Renal cortical epithelial cell (primary cell): ENCODE results near the gene AP4E1. TPM values are rescaled to one million over a fixed set of nuclear protein-coding genes. Genes with fewer than 3 reads are reported as not detected.
"Not testable (repeated sequence)": the region's sequence is repeated elsewhere in the genome, so short reads cannot be mapped to it uniquely, and the experiment has no call there.

ENCODE experiments used
- DNase-seq: peaks from one replicate; pipeline ENCODE4 v3.0.0-alpha.2; 2011; ENCODE audit warnings: low read depth
- total RNA-seq: library from RNA; depleted of rRNA; stranded (reverse); fragments of >200 nt; gene quantifications from 2 replicates; pipeline ENCODE4 v1.2.3, GENCODE V29; 2014

Gene AP4E1
- total RNA-seq, 1 donor from 2014 or later: 18.8 TPM

- DNase-seq: peak; percentile 11
Measured at GRCh38 chr15:51024735-51025453, 116.4 kb downstream of the AP4E1 start.

GRCh38 chr15:51025454-51025846 lies 117.0 kb downstream of the AP4E1 start:
- no peak for DNase-seq

GRCh38 chr15:51030649-51031316 lies 122.3 kb downstream of the AP4E1 start:
- peak; percentile 61 for DNase-seq

GRCh38 chr15:51037474-51037873 lies 129.0 kb downstream of the AP4E1 start:
- not testable (repeated sequence) for DNase-seq

GRCh38 chr15:51038162-51038973 lies 129.9 kb downstream of the AP4E1 start:
- DNase-seq: no peak

- no peak for DNase-seq
Measured at GRCh38 chr15:51038974-51039319, 130.5 kb downstream of the AP4E1 start.

GRCh38 chr15:51044037-51044727 lies 135.7 kb downstream of the AP4E1 start:
- DNase-seq: no peak

GRCh38 chr15:51046016-51046415 lies 137.5 kb downstream of the AP4E1 start:
- no peak for DNase-seq

- peak; percentile 46 for DNase-seq
Measured at GRCh38 chr15:51046799-51047449, 138.4 kb downstream of the AP4E1 start.

- DNase-seq: no peak
Measured at GRCh38 chr15:51048308-51048707, 139.8 kb downstream of the AP4E1 start.

GRCh38 chr15:51049081-51049480 lies 140.6 kb downstream of the AP4E1 start:
- no peak for DNase-seq

- no peak for DNase-seq
Measured at GRCh38 chr15:51051776-51052175, 143.3 kb downstream of the AP4E1 start.

GRCh38 chr15:51053571-51053970 lies 145.1 kb downstream of the AP4E1 start:
- no peak for DNase-seq

- DNase-seq: no peak
Measured at GRCh38 chr15:51054535-51054934, 146.1 kb downstream of the AP4E1 start.

Other genes starting within 250 kb of the AP4E1 start
- gene TRPM7, start 221.9 kb upstream of the AP4E1 start, total RNA-seq: 49.3 and 71.9 TPM in 2 replicates
- 142 and 171 TPM in 2 replicates for gene SPPL2A, start 143.0 kb upstream of the AP4E1 start, total RNA-seq
- gene TNFAIP8L3, start 186.2 kb downstream of the AP4E1 start, total RNA-seq: 0.35 and 0.40 TPM in 2 replicates